ENCODE measurements around the gene POLE4.

GRCh38 chr2:75006041-75006440 lies 47.6 kb downstream of the POLE4 start:
- TF ChIP-seq POLR2AphosphoS5 (IDR thresholded peaks at IDR 0.05) = no peak
- TF ChIP-seq, protein P1, sequence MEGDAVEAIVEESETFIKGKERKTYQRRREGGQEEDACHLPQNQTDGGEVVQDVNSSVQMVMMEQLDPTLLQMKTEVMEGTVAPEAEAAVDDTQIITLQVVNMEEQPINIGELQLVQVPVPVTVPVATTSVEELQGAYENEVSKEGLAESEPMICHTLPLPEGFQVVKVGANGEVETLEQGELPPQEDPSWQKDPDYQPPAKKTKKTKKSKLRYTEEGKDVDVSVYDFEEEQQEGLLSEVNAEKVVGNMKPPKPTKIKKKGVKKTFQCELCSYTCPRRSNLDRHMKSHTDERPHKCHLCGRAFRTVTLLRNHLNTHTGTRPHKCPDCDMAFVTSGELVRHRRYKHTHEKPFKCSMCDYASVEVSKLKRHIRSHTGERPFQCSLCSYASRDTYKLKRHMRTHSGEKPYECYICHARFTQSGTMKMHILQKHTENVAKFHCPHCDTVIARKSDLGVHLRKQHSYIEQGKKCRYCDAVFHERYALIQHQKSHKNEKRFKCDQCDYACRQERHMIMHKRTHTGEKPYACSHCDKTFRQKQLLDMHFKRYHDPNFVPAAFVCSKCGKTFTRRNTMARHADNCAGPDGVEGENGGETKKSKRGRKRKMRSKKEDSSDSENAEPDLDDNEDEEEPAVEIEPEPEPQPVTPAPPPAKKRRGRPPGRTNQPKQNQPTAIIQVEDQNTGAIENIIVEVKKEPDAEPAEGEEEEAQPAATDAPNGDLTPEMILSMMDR (IDR thresholded peaks at IDR 0.05) = no peak
